Activated CD8-positive, alpha-beta T cell treated with anti-CD3 and anti-CD28 coated beads for 36 hours (primary cell): ENCODE data around the gene BMPR2. TPM values are rescaled to one million over a fixed set of nuclear protein-coding genes. Genes with fewer than 3 reads are reported as not detected.
"Not testable (repeated sequence)": the region's sequence is repeated elsewhere in the genome, so short reads cannot be mapped to it uniquely, and the experiment has no call there.

Source experiments
- ATAC-seq: fragments of 200-7000 bp; cut with Tn5 transposase; one replicate; pipeline ENCODE4 v1.10.0; 2021; ENCODE audit warnings: mild to moderate bottlenecking, moderate library complexity
- CTCF ChIA-PET: fragments of 350-600 bp; sonication (Branson Sonifier 250); formaldehyde crosslinking; loops from one replicate; lab custom pipeline; 2021; ENCODE audit warnings: antibody characterized with exemption; lab: Charles Lee
- POLR2A ChIA-PET: fragments of 350-600 bp; sonication (Branson Sonifier 250); formaldehyde crosslinking; loops from one replicate; lab custom pipeline; 2021; ENCODE audit warnings: antibody characterized with exemption; lab: Charles Lee
- DNase-seq: peaks from one replicate; pipeline ENCODE4 v3.0.0-alpha.2; 2020
- H3K27ac Mint-ChIP-seq: one replicate; pipeline ENCODE4 v1.8.0; 2021; ENCODE audit warnings: mild to moderate bottlenecking, mixed read lengths
- H3K27me3 Mint-ChIP-seq: one replicate; pipeline ENCODE4 v1.8.0; 2021; ENCODE audit warnings: mixed read lengths
- H3K36me3 Mint-ChIP-seq: one replicate; pipeline ENCODE4 v1.8.0; 2021; ENCODE audit warnings: low read depth, mixed read lengths
- H3K4me1 Mint-ChIP-seq: one replicate; pipeline ENCODE4 v1.8.0; 2021; ENCODE audit warnings: low read depth, mixed read lengths
- H3K4me3 Mint-ChIP-seq: one replicate; pipeline ENCODE4 v1.8.0; 2021; ENCODE audit warnings: mild to moderate bottlenecking, moderate library complexity, mixed read lengths
- H3K9me3 Mint-ChIP-seq: one replicate; pipeline ENCODE4 v1.8.0; 2021; ENCODE audit warnings: mixed read lengths
- CTCF ChIP-seq: fragments of 200-600 bp; IDR thresholded peaks from one replicate; pipeline ENCODE4 v1.8.0; 2022; ENCODE audit warnings: antibody characterized with exemption, mild to moderate bottlenecking
- intact Hi-C: fragments of 100-400 bp; cut with micrococcal nuclease; formaldehyde crosslinking; loops from one replicate; pipeline ENCODE4 v1.10.0; 2022
- total RNA-seq, 2 experiments: library from RNA; stranded (reverse); gene quantifications; one replicate each; pipeline ENCODE4 v1.2.3, GENCODE V29; 2021

BMPR2 gene
- total RNA-seq, 2 experiments from 2014 or later, result 7.1 to 7.7 TPM

- Mint-ChIP-seq H3K4me3 (no peak overlapping the region), H3K27ac (no peak overlapping the region), H3K4me1 (no peaks in the 10 kb centered on the region), H3K9me3 (no peaks in the 10 kb centered on the region), H3K27me3 (no peaks in the 10 kb centered on the region), H3K36me3 (no peaks in the 10 kb centered on the region)
- DNase-seq (no peak), ATAC-seq (no peak)
- POLR2A ChIA-PET, result no interaction called here
- no peak for TF ChIP-seq CTCF
- intact Hi-C loops, result no loop called here
- CTCF ChIA-PET, result no interaction called here
Measured at GRCh38 chr2:202490479-202490878, 114.4 kb downstream of the BMPR2 start.

DNA sequence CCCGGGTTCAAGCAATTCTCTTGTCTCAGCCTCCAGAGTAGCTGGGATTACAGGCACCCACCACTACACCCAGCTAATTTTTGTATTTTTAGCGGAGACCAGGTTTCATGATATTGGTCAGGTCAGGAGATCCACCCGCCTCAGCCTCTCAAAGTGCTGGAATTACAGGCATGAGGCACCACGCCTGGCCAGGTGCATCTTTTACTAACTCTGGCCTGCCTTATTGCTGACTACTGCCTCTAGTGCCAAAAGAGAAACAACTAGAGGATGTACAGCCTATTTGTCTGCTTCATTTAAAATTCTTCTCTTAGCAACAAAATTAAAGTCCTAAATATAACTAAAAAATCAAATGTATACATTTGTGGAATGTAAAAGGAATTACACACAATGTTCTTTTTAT lies 115.4 kb downstream of the BMPR2 start:
- DNase-seq (no peak), ATAC-seq (no peak)
- TF ChIP-seq CTCF, result no peak
- no peak overlapping the region for H3K27ac Mint-ChIP-seq
- H3K9me3 Mint-ChIP-seq, result no peaks in the 10 kb centered on the region
- intact Hi-C loops, result no loop called here
- H3K36me3 Mint-ChIP-seq, result no peaks in the 10 kb centered on the region
- POLR2A ChIA-PET, result interaction anchor here (0.6 kb wide), 1 partner anchor 189 kb away, joined by 4 read pairs; no protein-coding TSS in a partner anchor
- CTCF ChIA-PET, result interaction anchor here (1.0 kb wide), 1 partner anchor 18 kb away, joined by 5 read pairs; no protein-coding TSS in a partner anchor
- no peaks in the 10 kb centered on the region for H3K27me3 Mint-ChIP-seq
- H3K4me3 Mint-ChIP-seq, result no peak overlapping the region
- no peaks in the 10 kb centered on the region for H3K4me1 Mint-ChIP-seq

GRCh38 chr2:202494300-202495229 lies 118.4 kb downstream of the BMPR2 start:
- no peak for DNase-seq
- ChIA-PET CTCF (no interaction called here), POLR2A (no interaction called here)
- no peak overlapping the region for H3K4me3 Mint-ChIP-seq
- H3K27me3 Mint-ChIP-seq, result no peaks in the 10 kb centered on the region
- no peaks in the 10 kb centered on the region for H3K4me1 Mint-ChIP-seq
- no peak for TF ChIP-seq CTCF
- no peaks in the 10 kb centered on the region for H3K36me3 Mint-ChIP-seq
- no peak overlapping the region for H3K27ac Mint-ChIP-seq
- ATAC-seq, result no peak
- intact Hi-C loops, result no loop called here
- H3K9me3 Mint-ChIP-seq, result no peaks in the 10 kb centered on the region

GRCh38 chr2:202495230-202495604 lies 119.1 kb downstream of the BMPR2 start:
- CTCF ChIA-PET, result no interaction called here
- intact Hi-C loops, result no loop called here

DNA sequence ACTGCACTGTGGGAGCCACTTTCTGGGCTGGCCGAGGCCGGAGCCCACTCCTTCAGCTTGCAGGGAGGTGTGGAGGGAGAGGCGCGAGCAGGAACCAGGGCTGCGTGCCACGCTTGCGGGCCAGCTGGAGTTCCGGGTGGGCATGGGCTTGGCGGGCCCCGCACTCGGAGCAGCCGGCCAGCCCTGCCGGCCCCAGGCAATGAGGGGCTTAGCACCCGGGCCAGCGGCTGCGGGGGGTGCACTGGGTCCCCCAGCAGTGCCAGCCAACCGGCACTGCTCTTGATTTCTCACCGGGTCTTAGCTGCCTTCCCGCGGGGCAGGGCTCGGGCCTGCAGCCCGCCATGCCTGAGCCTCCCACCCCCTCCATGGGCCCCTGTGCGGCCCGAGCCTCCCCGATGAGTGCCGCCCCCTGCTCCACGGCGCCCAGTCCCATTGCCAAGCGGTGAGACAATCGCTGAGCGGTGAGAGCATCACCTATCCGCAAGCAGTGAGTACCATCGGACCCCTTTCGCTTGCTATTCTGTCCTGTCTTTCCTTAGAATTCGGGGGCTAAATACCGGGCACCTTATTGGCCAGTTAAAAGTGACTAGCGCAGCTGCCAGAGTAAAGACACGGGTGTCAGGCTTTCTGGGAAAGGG lies 120.8 kb downstream of the BMPR2 start:
- CTCF ChIA-PET, ATAC-seq, H3K4me1 Mint-ChIP-seq, intact Hi-C loops, H3K4me3 Mint-ChIP-seq, H3K27me3 Mint-ChIP-seq, H3K9me3 Mint-ChIP-seq, H3K27ac Mint-ChIP-seq, DNase-seq, POLR2A ChIA-PET, H3K36me3 Mint-ChIP-seq: not testable (repeated sequence)

More at GRCh38 chr2:202495230-202495604, 119.1 kb downstream of the BMPR2 start:
- DNase-seq, result no peak
- no peaks in the 10 kb centered on the region for H3K9me3 Mint-ChIP-seq
- no peak for ATAC-seq
- no peaks in the 10 kb centered on the region for H3K36me3 Mint-ChIP-seq
- TF ChIP-seq CTCF, result no peak
- no peaks in the 10 kb centered on the region for H3K4me1 Mint-ChIP-seq
- no peaks in the 10 kb centered on the region for H3K27me3 Mint-ChIP-seq
- no peak overlapping the region for H3K27ac Mint-ChIP-seq
- H3K4me3 Mint-ChIP-seq, result no peak overlapping the region
- POLR2A ChIA-PET, result no interaction called here

- H3K4me1 Mint-ChIP-seq, intact Hi-C loops, H3K27me3 Mint-ChIP-seq, H3K9me3 Mint-ChIP-seq, ATAC-seq, H3K4me3 Mint-ChIP-seq, H3K27ac Mint-ChIP-seq, H3K36me3 Mint-ChIP-seq, CTCF ChIA-PET, POLR2A ChIA-PET, DNase-seq: not testable (repeated sequence)
Measured at GRCh38 chr2:202497473-202497866, 121.3 kb downstream of the BMPR2 start.

- CTCF ChIA-PET, ATAC-seq, H3K9me3 Mint-ChIP-seq, POLR2A ChIA-PET, H3K4me1 Mint-ChIP-seq, intact Hi-C loops, H3K36me3 Mint-ChIP-seq, H3K27me3 Mint-ChIP-seq, H3K27ac Mint-ChIP-seq, DNase-seq, H3K4me3 Mint-ChIP-seq: not testable (repeated sequence)
Measured at GRCh38 chr2:202499841-202500240, 123.7 kb downstream of the BMPR2 start.

- H3K36me3 Mint-ChIP-seq, H3K4me3 Mint-ChIP-seq, CTCF ChIA-PET, H3K9me3 Mint-ChIP-seq, H3K27ac Mint-ChIP-seq, ATAC-seq, intact Hi-C loops, POLR2A ChIA-PET, H3K4me1 Mint-ChIP-seq, DNase-seq, H3K27me3 Mint-ChIP-seq: not testable (repeated sequence)
Measured at GRCh38 chr2:202503276-202503675, 127.1 kb downstream of the BMPR2 start.
